MM.1S (cell line): ENCODE results near the gene FAM229A.

Experiments
- CTCF ChIP-seq: fragments of 300-600 bp; sonication (generic); IDR thresholded peaks from 2 replicates; pipeline ENCODE4 v1.5.1; 2016; ENCODE audit warnings: antibody characterized with exemption, low read length, mixed read lengths
- EZH2 ChIP-seq: fragments of 300-600 bp; sonication (generic); optimal IDR thresholded peaks from 2 replicates; pipeline ENCODE3; 2017; ENCODE audit warnings: low read depth, mild to moderate bottlenecking, antibody characterized with exemption, low read length, mixed read lengths

GRCh38 chr1:32361308-32361673 lies 994 bp downstream of the FAM229A start:
- TF ChIP-seq CTCF = no peak
- TF ChIP-seq EZH2 = no peak
